ENCODE data around the gene PLEKHA7. TPM values are rescaled to one million over a fixed set of nuclear protein-coding genes. Genes with fewer than 3 reads are reported as not detected.

The PLEKHA7 gene
- total RNA-seq, 1 experiment from 2014 or later = 7.2 TPM

- Histone ChIP-seq H2AFZ (ENCODE audit: low read depth, low read length, poor library complexity, severe bottlenecking) (no peak overlapping the region), H3K4me3 (replicated peaks in 1 of 2; ENCODE audit: low read depth in 1 of 2, low read length in 2 of 2) (no peak overlapping the region), H3K9me2 (ENCODE audit: insufficient read depth) (no peaks in the 10 kb centered on the region), H3K9ac (ENCODE audit: low read length) (no peak overlapping the region), H3K27ac (ENCODE audit: low read depth, low read length) (no peak overlapping the region), H3K36me3 (ENCODE audit: control insufficient read depth in 1 of 2, insufficient read depth in 2 of 2, low read length in 2 of 2) (no peaks in the 10 kb centered on the region), H4K20me1 (ENCODE audit: insufficient read depth) (no peaks in the 10 kb centered on the region), H3K9me3 (ENCODE audit: control insufficient read depth in 1 of 2, insufficient read depth in 1 of 2, low read depth in 1 of 2, low read length in 2 of 2) (no peaks in the 10 kb centered on the region), H3K4me1 (ENCODE audit: control insufficient read depth in 1 of 2, insufficient read depth in 2 of 2, low read length in 2 of 2) (peaks cover 0 to 4% of the 10 kb centered on the region in 2 experiments; a peak in 1 of 4 replicates), H3K27me3 (ENCODE audit: insufficient read depth, low read length) (no peaks in the 10 kb centered on the region), H3K79me2 (ENCODE audit: insufficient read depth, low read length) (no peaks in the 10 kb centered on the region), H3K4me2 (ENCODE audit: low read length) (peak overlapping the region; percentile 41)
- DNase-seq (ENCODE audit: low read depth, low spot score) (peak; percentile 32), ATAC-seq (peak; percentile 89)
- ChIA-PET POLR2A (no interaction called here), CTCF (interaction anchor here (0.9 kb wide), 1 partner anchor 14 kb away, joined by 6 read pairs; no protein-coding TSS in a partner anchor), RAD21 (ENCODE audit: low non-redundant PET in 1 of 2, low total read pairs in 2 of 2, uncharacterized antibody in 2 of 2, unreplicated experiment in 2 of 2) (no interaction called here)
- no TSS peak for BruUV-seq (replicated peaks)
- intact Hi-C loops (cut with micrococcal nuclease) = loop anchor here (5.0 kb wide), 2 partner anchors 148 to 267 kb away; no protein-coding TSS in a partner anchor
- TF ChIP-seq SP1 (IDR thresholded peaks at IDR 0.05; ENCODE audit: low read depth) (no peak), EZH2phosphoT487 (IDR thresholded peaks at IDR 0.05; ENCODE audit: borderline replicate concordance) (no peak), JUND (IDR thresholded peaks at IDR 0.05) (no peak), ATF3 (IDR thresholded peaks at IDR 0.05) (no peak), FOSL1 (IDR thresholded peaks at IDR 0.05; ENCODE audit: low read depth) (no peak), ELF1 (IDR thresholded peaks at IDR 0.05; ENCODE audit: borderline replicate concordance, low read depth) (no peak), CEBPB (IDR thresholded peaks at IDR 0.05; ENCODE audit: low read depth) (no peak), CBX3 (IDR thresholded peaks at IDR 0.05; ENCODE audit: low read depth) (0 out of 2 replicates have a peak, but pooled peaks have one; percentile 49), CTCF (IDR thresholded peaks at IDR 0.05 in 2 of 3, conservative IDR thresholded peaks at IDR 0.05 in 1 of 3; ENCODE audit: borderline replicate concordance in 1 of 3, insufficient read depth in 1 of 3, low read depth in 2 of 3, low read length in 2 of 3) (peak; percentile 70 to 79 (median 73); a peak in 5 of 6 replicates), RAD21 (IDR thresholded peaks at IDR 0.05; ENCODE audit: low read depth) (peak; percentile 72), SIN3A (IDR thresholded peaks at IDR 0.05; ENCODE audit: low read depth) (no peak), EGR1 (IDR thresholded peaks at IDR 0.05; ENCODE audit: low read depth) (no peak), REST (IDR thresholded peaks at IDR 0.05; ENCODE audit: low read depth) (no peak), YY1 (IDR thresholded peaks at IDR 0.05; ENCODE audit: extremely low read depth, insufficient replicate concordance, low read depth, low read length) (no peak), MAX (IDR thresholded peaks at IDR 0.05) (0 out of 2 replicates have a peak, but pooled peaks have one; percentile 22), POLR2AphosphoS5 (IDR thresholded peaks at IDR 0.05; ENCODE audit: low read depth, low read length) (no peak), EZH2 (IDR thresholded peaks at IDR 0.05) (no peak), ZFX (IDR thresholded peaks at IDR 0.05) (no peak)
Measured at GRCh38 chr11:16935518-16936302, 78.5 kb downstream of the PLEKHA7 start.
